Measurements from ENCODE around the gene PHTF2. TPM values are rescaled to one million over a fixed set of nuclear protein-coding genes. Genes with fewer than 3 reads are reported as not detected.
A peak's percentile ranks its signal among the peaks of the same experiment; 100 is the strongest.

The PHTF2 gene
- total and polyA plus RNA-seq, 12 donors = 4.3 to 24.3 (median 9.9) TPM

- H3K9me3 ChIP-seq (replicated peaks in 1 of 3) = no peaks in the 10 kb centered on the region
- no peaks in the 10 kb centered on the region for H3K4me1 ChIP-seq (replicated peaks in 1 of 2)
- H3K27me3 ChIP-seq = no peaks in the 10 kb centered on the region
- 89 to 94% (median 92%) methylated on average over 4 of the region's 4 CpGs for WGBS, 4 donors
- no peak overlapping the region for H3K27ac ChIP-seq
- DNase-seq = no peak
- no peak overlapping the region for H3K4me3 ChIP-seq
- H3K36me3 ChIP-seq (replicated peaks in 1 of 2) = no peaks in the 10 kb centered on the region
- TF ChIP-seq CTCF (IDR thresholded peaks at IDR 0.05) (no peak), POLR2A (IDR thresholded peaks at IDR 0.05) (no peak)
- intact Hi-C loops (cut with DNase I) = no loop called here
Observed at GRCh38 chr7:77983973-77984372, 185.4 kb downstream of the PHTF2 start.

GRCh38 chr7:77985232-77985973 lies 186.8 kb downstream of the PHTF2 start:
- 67 to 81% (median 70%) methylated on average over 6 to 12 of the region's 12 CpGs for WGBS, 4 donors
- Histone ChIP-seq H3K4me1 (replicated peaks in 1 of 2) (no peaks in the 10 kb centered on the region), H3K27me3 (no peaks in the 10 kb centered on the region), H3K4me3 (no peak overlapping the region), H3K27ac (peak overlapping the region in 1 of 5 donors; percentile 29), H3K9me3 (replicated peaks in 1 of 3) (no peaks in the 10 kb centered on the region), H3K36me3 (replicated peaks in 1 of 2) (no peaks in the 10 kb centered on the region)
- intact Hi-C loops (cut with DNase I) = no loop called here
- TF ChIP-seq POLR2A (IDR thresholded peaks at IDR 0.05) (no peak), CTCF (IDR thresholded peaks at IDR 0.05) (no peak)
- no peak for DNase-seq

- H3K27ac ChIP-seq = no peak overlapping the region
- no peak for TF ChIP-seq POLR2A (IDR thresholded peaks at IDR 0.05)
- TF ChIP-seq CTCF (IDR thresholded peaks at IDR 0.05) = no peak
- H3K27me3 ChIP-seq = no peaks in the 10 kb centered on the region
- no peaks in the 10 kb centered on the region for H3K4me1 ChIP-seq (replicated peaks in 1 of 2)
- no peaks in the 10 kb centered on the region for H3K9me3 ChIP-seq (replicated peaks in 1 of 3)
- no peak overlapping the region for H3K4me3 ChIP-seq
- intact Hi-C loops (cut with DNase I) = no loop called here
- H3K36me3 ChIP-seq (replicated peaks in 1 of 2) = no peaks in the 10 kb centered on the region
- 63 to 77% (median 68%) methylated on average over 3 of the region's 3 CpGs for WGBS, 4 donors
- no peak for DNase-seq
Observed at GRCh38 chr7:77985974-77986339, 187.4 kb downstream of the PHTF2 start.

GRCh38 chr7:77989981-77990566 lies 191.5 kb downstream of the PHTF2 start:
- no peaks in the 10 kb centered on the region for H3K9me3 ChIP-seq (replicated peaks in 1 of 3)
- 76 to 89% (median 80%) methylated on average over 3 to 6 of the region's 6 CpGs for WGBS, 4 donors
- intact Hi-C loops (cut with DNase I) = no loop called here

More at GRCh38 chr7:77989981-77990566, 191.5 kb downstream of the PHTF2 start:
- Histone ChIP-seq H3K36me3 (replicated peaks in 1 of 2) (no peaks in the 10 kb centered on the region), H3K4me3 (no peak overlapping the region), H3K27ac (no peak overlapping the region), H3K4me1 (replicated peaks in 1 of 2) (no peaks in the 10 kb centered on the region), H3K27me3 (no peaks in the 10 kb centered on the region)
- TF ChIP-seq CTCF (IDR thresholded peaks at IDR 0.05) (no peak), POLR2A (IDR thresholded peaks at IDR 0.05) (no peak)
- no peak for DNase-seq
